ENCODE measurements around the gene AKT3. TPM values are rescaled to one million over a fixed set of nuclear protein-coding genes. Genes with fewer than 3 reads are reported as not detected.
"Not testable (repeated sequence)": the region's sequence is repeated elsewhere in the genome, so short reads cannot be mapped to it uniquely, and the experiment has no call there.

Gene AKT3
- total RNA-seq, 2 donors from 2014 or later: 13.6 to 31.2 TPM

- Histone ChIP-seq H3K27ac (no peak overlapping the region), H3K9me3 (peaks cover 3 to 15% of the 10 kb centered on the region in 2 donors), H3K27me3 (no peaks in the 10 kb centered on the region), H3K4me1 (no peaks in the 10 kb centered on the region), H3K4me3 (no peak overlapping the region), H3K36me3 (no peaks in the 10 kb centered on the region)
- no peak for DNase-seq (ENCODE audit: low spot score)
- no peak for TF ChIP-seq CTCF (IDR thresholded peaks at IDR 0.05)
These were observed 254.4 kb downstream of the AKT3 start for GRCh38 chr1:243595527-243596210.

DNA sequence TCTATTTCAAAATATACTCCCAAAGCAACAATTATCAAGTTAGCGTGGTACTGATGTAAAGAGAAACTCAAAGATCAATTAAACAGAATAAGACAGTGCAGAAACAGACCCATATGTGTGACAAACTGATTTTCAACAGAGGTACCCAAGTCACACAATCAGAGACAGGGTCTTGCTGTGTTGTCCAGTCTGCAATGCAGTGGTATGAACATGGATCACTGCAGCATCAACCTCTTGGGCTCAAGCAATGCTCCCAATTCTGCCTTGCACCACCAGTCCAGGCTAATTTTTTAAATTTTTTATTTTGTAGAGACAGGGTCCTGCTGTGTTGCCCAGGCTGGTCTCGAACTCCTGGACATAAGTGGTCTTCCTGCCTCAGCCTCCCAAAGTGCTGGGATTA is 255.6 kb downstream of the AKT3 start:
- TF ChIP-seq CTCF (IDR thresholded peaks at IDR 0.05): no peak
- no peak for DNase-seq (ENCODE audit: low spot score)
- H3K4me1 ChIP-seq: no peaks in the 10 kb centered on the region
- H3K27ac ChIP-seq: no peak overlapping the region
- H3K9me3 ChIP-seq: peaks cover 3 to 27% of the 10 kb centered on the region in 2 donors
- no peaks in the 10 kb centered on the region for H3K36me3 ChIP-seq
- no peaks in the 10 kb centered on the region for H3K27me3 ChIP-seq
- no peak overlapping the region for H3K4me3 ChIP-seq

DNA sequence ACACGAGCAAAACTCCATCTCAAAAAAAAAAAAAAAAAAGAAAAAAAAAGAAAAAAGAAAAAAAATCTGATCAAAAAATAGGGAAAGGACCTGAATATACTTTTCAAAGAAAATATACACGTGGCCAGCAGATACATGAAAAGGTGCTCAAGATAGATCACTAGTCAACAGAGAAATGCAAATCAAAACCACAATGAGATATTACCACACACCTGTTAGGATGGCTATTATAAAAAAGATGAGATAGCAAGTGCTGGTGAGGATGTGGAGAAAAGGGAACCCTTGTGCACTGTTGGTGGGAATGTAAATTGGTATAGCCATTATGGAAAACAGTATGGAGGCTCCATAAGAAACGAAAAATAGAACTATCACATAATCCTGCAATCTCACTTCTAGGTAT is 260.8 kb downstream of the AKT3 start:
- H3K36me3 ChIP-seq; H3K4me1 ChIP-seq; H3K27ac ChIP-seq; DNase-seq (ENCODE audit: low spot score); H3K4me3 ChIP-seq; H3K27me3 ChIP-seq: not testable (repeated sequence)
- peaks cover 3 to 51% of the 10 kb centered on the region in 2 donors for H3K9me3 ChIP-seq

DNA sequence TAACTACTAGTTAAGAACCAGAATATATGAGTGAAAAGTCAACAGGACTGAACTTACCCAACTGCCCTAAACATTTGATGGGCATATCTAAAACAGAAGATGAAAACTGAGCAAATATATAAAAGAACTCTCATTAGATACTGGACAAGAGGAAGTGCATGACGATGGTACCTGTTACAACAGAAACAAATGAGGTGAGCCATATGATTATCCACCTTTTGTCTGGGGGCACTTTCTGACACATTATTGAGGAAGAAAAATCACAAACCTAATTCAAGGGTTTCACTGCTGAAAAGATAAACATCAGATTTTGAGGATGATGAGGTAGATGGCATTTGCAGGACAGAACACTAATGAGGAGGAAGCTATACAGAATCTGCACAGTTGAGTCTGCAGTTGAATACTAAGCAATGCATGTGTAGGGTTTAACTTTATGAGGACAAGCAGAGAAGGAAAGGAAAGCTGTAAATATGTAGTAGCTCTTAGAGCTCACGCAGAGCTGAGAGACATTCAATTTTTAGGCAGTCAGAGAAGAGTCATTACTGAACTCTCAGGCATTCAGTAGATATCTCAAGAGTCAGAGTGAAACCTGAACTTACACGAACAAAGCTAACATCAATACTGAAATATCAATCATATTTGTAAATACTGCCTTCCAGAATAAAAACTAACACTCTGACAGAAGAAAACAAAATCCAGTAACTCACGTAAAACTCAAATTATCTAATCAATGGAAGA is 262.1 kb downstream of the AKT3 start:
- TF ChIP-seq CTCF (IDR thresholded peaks at IDR 0.05): no peak
- Histone ChIP-seq H3K27me3 (no peaks in the 10 kb centered on the region), H3K4me3 (no peak overlapping the region), H3K4me1 (no peaks in the 10 kb centered on the region), H3K36me3 (no peaks in the 10 kb centered on the region), H3K27ac (no peak overlapping the region), H3K9me3 (peaks cover 3 to 61% of the 10 kb centered on the region in 2 donors)
- DNase-seq (ENCODE audit: low spot score): no peak

- H3K27ac ChIP-seq: no peak overlapping the region
- H3K4me3 ChIP-seq: no peak overlapping the region
- no peak for TF ChIP-seq CTCF (IDR thresholded peaks at IDR 0.05)
- H3K9me3 ChIP-seq: peaks cover 3 to 68% of the 10 kb centered on the region in 2 donors
- H3K27me3 ChIP-seq: no peaks in the 10 kb centered on the region
- no peaks in the 10 kb centered on the region for H3K36me3 ChIP-seq
- H3K4me1 ChIP-seq: no peaks in the 10 kb centered on the region
- no peak for DNase-seq (ENCODE audit: low spot score)
These were observed 262.8 kb downstream of the AKT3 start for GRCh38 chr1:243587285-243587684.

DNA sequence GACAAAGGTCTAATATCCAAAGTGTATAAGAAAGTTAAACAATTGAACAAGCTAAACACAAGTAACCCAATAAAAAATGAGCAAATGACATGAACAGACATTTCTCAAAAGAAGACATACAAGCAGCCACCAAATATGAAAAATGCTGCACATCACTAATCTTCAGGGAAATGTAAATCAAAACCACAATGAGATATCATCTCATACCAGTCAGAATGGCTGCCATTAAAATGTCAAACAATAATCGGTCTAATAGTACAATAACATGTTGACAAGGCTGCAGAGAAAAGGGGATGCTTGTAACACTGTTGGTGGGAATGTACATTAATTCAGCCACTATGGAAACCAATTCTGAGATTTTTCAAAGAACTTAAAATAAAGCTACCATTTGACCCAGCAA is 264.1 kb downstream of the AKT3 start:
- Histone ChIP-seq H3K27me3 (no peaks in the 10 kb centered on the region), H3K4me3 (no peak overlapping the region), H3K36me3 (no peaks in the 10 kb centered on the region), H3K27ac (no peak overlapping the region), H3K9me3 (peaks cover 3 to 69% of the 10 kb centered on the region in 2 donors), H3K4me1 (no peaks in the 10 kb centered on the region)
- no peak for DNase-seq (ENCODE audit: low spot score)
- TF ChIP-seq CTCF (IDR thresholded peaks at IDR 0.05): no peak

Measured in right atrium auricular region (tissue), 2 donors.